Large intestine (tissue), 3 donors: Measurements from ENCODE around the gene HOXC10. TPM values are rescaled to one million over a fixed set of nuclear protein-coding genes. Genes with fewer than 3 reads are reported as not detected.

ENCODE experiments used
- DNase-seq, 2 donors: peaks; one replicate each; pipeline versions ENCODE4 v3.0.0 to v3.0.0-alpha.2; 2013
- H3K27ac ChIP-seq: one replicate; pipeline ENCODE4 v1.5.1; 2013; ENCODE audit warnings: low read length
- H3K27me3 ChIP-seq: 2 replicates; pipeline ENCODE4 v1.6.1; 2013; ENCODE audit warnings: low read length; ENCODE audit not compliant: control insufficient read depth, insufficient read depth
- H3K36me3 ChIP-seq: 2 replicates; pipeline ENCODE4 v1.6.1; 2013; ENCODE audit warnings: low read length; ENCODE audit not compliant: control insufficient read depth, insufficient read depth
- H3K4me1 ChIP-seq: one replicate; pipeline ENCODE4 v1.6.1; 2013; ENCODE audit warnings: low read length; ENCODE audit not compliant: control insufficient read depth, insufficient read depth
- H3K4me3 ChIP-seq: one replicate; pipeline ENCODE4 v1.5.1; 2013; ENCODE audit warnings: low read length
- H3K9me3 ChIP-seq: one replicate; pipeline ENCODE4 v1.6.1; 2013; ENCODE audit warnings: mild to moderate bottlenecking, low read depth, low read length, moderate library complexity; ENCODE audit not compliant: control insufficient read depth
- WGBS: methylation state at CpG from one replicate; pipeline ENCODE4 v1.1.5; 2013; ENCODE audit warnings: low lambda C conversion rate; ENCODE audit not compliant: insufficient coverage; 5-methylcytosine and 5-hydroxymethylcytosine counted together
- polyA plus RNA-seq: library from polyadenylated mRNA; unstranded; fragments of 120-200 nt; gene quantifications from one replicate; pipeline ENCODE4 v1.2.1, GENCODE V29; 2013

HOXC10 gene
- polyA plus RNA-seq, 1 donor: 0.19 TPM

DNA sequence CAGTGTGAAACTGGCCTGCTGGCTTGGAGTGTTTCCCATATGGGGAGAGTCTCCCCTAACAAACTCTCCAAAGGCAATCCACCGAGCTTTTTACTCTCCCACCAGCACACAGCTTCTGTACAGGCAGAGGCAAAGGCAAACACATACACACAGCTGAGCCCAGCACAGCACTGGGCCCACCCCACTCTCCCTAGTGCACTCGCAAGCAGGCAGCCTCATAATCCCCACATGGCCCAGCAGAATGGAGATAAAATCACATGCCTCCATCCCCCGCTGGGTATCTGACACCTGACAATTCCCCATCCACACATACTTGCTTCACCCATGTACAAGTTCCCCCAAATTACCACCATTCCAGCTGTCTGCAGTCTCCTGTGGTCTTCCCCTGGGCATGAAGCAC, 26.8 kb upstream of the HOXC10 start:
- peaks cover 19% of the 10 kb centered on the region for H3K9me3 ChIP-seq
- H3K27me3 ChIP-seq: peaks cover 99% of the 10 kb centered on the region
- peaks cover 2% of the 10 kb centered on the region for H3K4me1 ChIP-seq
- no peak for DNase-seq
- no peak overlapping the region for H3K4me3 ChIP-seq
- H3K36me3 ChIP-seq: no peaks in the 10 kb centered on the region
- no peak overlapping the region for H3K27ac ChIP-seq
- WGBS: no CpG with 5 or more reads among the region's 3 CpGs

DNA sequence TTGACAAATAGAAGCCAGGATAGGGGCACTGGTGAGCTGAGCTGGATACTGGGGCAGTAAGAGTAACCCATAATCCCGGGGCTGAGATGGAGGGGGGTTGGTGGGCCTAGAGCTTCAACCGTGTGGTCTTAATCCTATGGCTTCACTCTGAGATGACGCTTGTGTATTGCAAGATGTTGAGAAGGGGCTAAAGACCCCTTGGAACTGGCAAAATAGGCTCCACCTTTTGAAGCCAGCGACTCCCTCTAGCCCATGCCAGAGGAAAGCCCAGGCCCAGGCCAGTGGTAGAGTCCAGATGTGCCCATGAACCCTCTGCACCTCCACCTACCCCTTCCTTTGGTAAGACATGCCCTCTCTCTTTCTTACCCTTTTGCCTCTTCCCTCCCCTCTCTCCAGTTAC, 25.6 kb upstream of the HOXC10 start:
- Histone ChIP-seq H3K9me3 (peaks cover 23% of the 10 kb centered on the region), H3K4me1 (peaks cover 7% of the 10 kb centered on the region), H3K27ac (no peak overlapping the region), H3K36me3 (no peaks in the 10 kb centered on the region), H3K27me3 (peaks cover 99% of the 10 kb centered on the region), H3K4me3 (no peak overlapping the region)
- DNase-seq: no peak
- no CpG with 5 or more reads among the region's 4 CpGs for WGBS

DNA sequence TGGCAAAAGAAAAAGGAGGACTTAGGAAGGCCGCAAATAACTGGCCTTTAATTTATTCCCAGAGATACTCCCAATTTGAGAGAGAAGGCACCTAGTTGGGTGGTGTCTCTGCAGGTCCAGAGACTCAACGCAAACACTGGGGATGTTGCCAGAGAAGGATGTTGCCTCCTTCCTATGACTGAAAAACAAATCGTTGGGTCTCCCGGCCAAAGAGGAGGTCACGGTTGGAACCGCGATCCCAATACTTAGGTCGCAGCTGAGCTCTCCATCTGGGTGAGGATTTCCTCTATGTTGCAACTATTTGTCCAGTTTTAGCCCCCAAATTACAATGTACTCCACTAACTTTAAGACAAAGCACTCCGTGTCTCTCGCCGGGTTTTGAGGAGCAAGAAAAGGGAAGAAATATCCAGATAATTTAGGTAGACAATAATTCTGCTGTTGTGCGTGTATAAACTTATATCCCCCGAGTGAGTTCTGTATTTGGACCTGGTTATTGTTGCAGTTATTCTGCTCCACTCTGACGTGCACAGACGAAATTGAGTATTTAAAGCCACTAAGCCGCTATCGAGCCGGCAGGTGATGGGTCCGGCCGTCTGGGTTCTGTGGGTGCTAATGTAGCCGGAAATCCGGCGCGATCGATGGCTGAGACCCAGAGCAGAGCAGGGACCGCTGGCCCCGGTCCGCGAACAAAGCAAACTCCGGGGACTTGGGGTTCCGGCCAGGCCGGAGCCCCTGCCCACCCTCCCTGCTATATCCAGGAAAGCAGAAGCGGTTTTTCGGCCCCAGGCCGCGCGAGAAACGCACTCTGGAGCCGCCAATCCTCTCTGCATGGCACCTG, 24.5 kb upstream of the HOXC10 start:
- peaks cover 100% of the 10 kb centered on the region for H3K27me3 ChIP-seq
- WGBS: 67% methylated on average over 1 of the region's 39 CpGs
- no peak overlapping the region for H3K27ac ChIP-seq
- no peaks in the 10 kb centered on the region for H3K36me3 ChIP-seq
- no peak overlapping the region for H3K4me3 ChIP-seq
- peaks cover 16% of the 10 kb centered on the region for H3K9me3 ChIP-seq
- peaks cover 7% of the 10 kb centered on the region for H3K4me1 ChIP-seq
- no peak for DNase-seq

DNA sequence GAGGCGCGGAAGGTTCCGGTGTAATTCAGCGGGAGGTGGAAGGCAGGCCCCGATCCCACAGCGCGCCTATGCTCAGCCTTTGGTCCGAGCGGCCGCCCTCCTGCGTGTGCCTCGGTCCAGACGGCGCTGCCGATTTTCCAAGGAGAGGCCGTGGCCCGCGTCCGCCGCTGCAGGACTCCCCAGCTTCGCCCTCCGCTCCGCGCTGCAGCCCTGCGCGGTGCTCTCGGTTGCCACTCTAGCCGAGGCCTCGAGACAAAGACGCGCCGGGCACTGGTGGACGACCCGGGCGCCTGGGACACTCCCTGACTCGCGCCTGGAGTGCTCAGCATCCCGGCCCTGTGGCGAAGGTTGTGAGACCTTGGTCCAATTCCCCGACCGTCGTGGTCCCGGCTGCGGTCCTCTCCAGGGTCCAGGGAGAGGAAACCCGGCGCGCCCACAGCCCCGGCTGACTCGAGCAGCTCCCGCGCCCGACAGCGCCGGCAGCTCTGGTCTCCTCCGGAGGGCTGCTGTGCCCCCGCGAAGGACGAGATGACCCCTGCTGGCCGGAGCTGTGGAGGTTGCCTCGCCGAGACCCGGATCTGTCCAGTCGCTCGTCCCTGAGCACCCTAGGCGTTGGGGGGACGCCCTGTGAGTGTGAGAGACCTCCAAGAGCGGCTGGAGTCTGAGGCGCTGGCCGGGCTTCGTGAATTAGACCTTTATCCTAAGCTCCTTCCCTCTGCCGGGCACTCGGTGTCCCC, 23.8 kb upstream of the HOXC10 start:
- no peak for DNase-seq
- Histone ChIP-seq H3K36me3 (no peaks in the 10 kb centered on the region), H3K27me3 (peaks cover 100% of the 10 kb centered on the region), H3K4me1 (peaks cover 7% of the 10 kb centered on the region), H3K27ac (no peak overlapping the region), H3K9me3 (peaks cover 14% of the 10 kb centered on the region), H3K4me3 (no peak overlapping the region)
- no CpG with 5 or more reads among the region's 72 CpGs for WGBS

DNA sequence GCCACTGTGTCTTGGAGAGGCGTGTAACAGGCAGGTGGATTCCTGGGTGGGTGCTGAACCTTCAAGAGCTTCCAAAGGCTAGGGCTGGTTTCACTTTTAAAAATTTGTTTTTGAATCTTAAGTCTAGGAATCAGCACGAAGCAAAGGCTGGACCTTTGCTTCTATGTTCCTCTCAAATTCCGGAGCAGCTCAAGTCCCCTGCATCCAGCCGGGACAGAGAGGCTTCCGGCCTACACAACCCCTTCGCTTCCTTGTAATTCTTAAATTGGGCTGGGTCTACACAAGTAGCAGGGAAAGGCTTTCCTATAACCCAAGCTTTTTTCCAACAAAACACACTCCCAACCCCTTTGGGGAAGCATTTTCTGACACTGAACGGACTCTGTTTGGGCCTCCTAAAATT, 21.9 kb upstream of the HOXC10 start:
- Histone ChIP-seq H3K9me3 (peaks cover 18% of the 10 kb centered on the region), H3K4me1 (peaks cover 7% of the 10 kb centered on the region), H3K27me3 (peaks cover 100% of the 10 kb centered on the region), H3K4me3 (no peak overlapping the region), H3K27ac (no peak overlapping the region), H3K36me3 (no peaks in the 10 kb centered on the region)
- WGBS: no CpG with 5 or more reads among the region's 7 CpGs
- DNase-seq: no peak

DNA sequence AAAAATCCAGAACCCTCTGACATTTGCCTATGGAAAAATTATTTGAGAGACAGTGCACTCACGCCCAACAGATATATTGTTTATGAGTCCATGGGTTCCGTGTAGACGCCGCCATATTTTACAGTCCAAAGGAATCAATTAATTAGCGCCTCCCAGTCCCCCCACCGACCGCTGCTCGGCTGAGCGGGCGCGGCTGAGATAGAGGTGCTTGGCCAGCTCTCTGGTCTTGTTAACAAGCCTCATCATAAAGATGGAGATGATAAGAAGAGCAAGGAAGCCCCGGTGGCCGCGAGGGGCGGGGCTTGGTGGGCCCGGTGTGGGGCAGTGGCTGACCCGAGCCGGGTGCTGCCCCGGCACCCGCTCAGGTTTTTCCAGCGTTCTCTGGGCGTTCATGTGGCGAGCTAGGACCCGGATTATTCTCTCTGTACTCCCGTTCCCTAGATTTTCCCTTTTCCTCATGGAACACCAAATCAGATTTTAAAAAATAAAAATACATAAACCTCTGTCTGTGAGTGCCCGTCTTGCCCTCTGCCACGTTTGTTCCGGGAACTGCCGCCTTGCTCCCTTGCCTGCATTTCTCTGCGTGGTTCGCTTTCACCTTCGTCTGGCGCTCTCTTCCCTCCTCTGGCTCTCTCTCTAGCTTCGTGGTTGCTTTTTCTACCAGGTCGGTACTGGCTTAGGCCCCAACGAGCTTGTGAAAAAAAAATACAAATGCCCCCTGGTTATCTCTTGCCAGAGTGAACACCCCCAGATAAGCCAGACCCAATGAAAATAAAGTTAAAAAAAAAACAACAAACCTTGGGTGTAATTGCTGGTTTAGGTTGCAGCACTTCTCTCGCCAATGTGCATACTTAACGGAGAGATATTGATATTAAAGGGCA, 21.3 kb upstream of the HOXC10 start:
- peaks cover 7% of the 10 kb centered on the region for H3K4me1 ChIP-seq
- no peak for DNase-seq
- H3K9me3 ChIP-seq: peaks cover 18% of the 10 kb centered on the region
- no peaks in the 10 kb centered on the region for H3K36me3 ChIP-seq
- WGBS: 20% methylated on average over 1 of the region's 38 CpGs
- no peak overlapping the region for H3K27ac ChIP-seq
- H3K27me3 ChIP-seq: peaks cover 100% of the 10 kb centered on the region
- no peak overlapping the region for H3K4me3 ChIP-seq

DNA sequence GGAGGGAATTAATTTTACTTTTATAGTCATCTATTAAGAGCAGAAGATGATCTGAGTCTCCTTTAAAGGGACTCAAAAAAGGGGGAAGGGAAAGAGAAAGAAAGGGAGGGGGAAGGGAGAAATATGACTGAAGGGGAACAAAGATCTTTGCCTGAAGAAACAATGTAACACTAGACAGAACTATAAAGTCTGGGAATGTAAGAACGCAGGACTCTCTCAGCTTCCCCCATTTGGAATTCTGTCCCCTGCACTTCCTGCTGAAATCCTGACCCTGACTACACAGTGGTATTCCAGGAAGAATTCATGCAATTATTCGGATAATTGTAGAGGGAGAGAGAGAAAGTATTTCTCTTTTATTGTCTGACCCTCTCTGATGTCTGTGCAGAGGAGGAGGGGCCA, 20.6 kb upstream of the HOXC10 start:
- H3K9me3 ChIP-seq: peaks cover 18% of the 10 kb centered on the region
- H3K4me1 ChIP-seq: peaks cover 7% of the 10 kb centered on the region
- no peak overlapping the region for H3K4me3 ChIP-seq
- H3K36me3 ChIP-seq: no peaks in the 10 kb centered on the region
- DNase-seq: no peak
- H3K27me3 ChIP-seq: peaks cover 100% of the 10 kb centered on the region
- WGBS: no CpG with 5 or more reads among the region's 2 CpGs
- H3K27ac ChIP-seq: no peak overlapping the region

DNA sequence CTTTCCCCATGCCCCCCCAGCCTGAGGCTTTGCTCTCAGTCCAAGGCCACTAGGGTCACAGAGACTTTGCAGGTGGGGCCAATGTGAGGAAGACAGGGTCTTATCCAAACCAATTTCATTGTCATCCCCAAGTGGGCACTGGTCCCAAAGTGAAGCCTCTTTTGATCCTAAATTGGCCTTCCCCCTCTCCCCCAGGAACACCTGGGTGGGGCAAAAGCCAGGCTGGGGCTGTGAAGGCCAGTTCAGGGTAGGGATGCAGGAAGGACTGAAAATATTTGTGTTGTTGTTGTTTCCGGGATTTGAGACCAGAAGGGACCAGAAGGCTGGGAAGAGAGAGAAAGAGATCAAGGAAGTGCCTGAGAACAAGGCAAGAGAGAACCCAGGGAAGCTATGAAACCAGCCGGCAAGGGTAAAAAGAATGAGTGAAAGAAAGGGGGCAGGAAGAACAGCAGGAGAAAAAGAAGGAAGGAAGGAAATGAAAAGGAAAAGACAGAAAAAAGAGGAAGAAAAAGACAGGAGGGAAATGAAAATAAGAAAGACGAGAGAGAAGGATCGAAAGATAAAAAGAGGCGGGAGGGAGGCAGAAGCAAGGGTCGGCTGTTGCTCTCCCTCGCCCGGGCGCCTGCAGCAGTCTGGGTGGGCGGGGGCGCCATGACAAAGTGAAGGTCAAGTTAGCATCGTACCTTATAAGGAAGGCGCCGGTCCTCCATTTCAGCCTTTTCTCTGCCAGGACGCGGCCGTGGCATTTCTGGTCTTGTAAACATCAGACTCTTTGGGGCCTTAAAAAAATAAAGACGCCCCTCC, 19.5 kb upstream of the HOXC10 start:
- Histone ChIP-seq H3K4me1 (peaks cover 7% of the 10 kb centered on the region), H3K36me3 (no peaks in the 10 kb centered on the region), H3K27me3 (peaks cover 100% of the 10 kb centered on the region), H3K4me3 (no peak overlapping the region), H3K27ac (no peak overlapping the region), H3K9me3 (peaks cover 18% of the 10 kb centered on the region)
- 2% methylated on average over 4 of the region's 18 CpGs for WGBS
- DNase-seq: no peak

DNA sequence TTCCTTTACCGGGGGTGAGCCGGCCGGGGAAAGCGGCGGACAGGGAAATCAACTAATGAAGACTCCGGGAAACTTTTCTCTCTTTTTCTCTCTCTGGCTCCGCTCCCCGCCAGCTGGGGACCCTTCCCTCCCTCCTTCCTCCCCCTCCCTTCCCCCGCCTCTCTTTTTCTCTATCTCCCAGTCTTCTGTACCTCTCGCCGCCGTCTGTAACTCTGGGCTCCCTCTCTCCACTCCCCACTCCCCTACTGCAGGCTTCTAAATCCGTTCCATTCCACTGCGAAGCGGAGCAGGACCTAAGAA, 18.9 kb upstream of the HOXC10 start:
- no CpG with 5 or more reads among the region's 15 CpGs for WGBS
- Histone ChIP-seq H3K36me3 (no peaks in the 10 kb centered on the region), H3K4me3 (no peak overlapping the region), H3K27me3 (peaks cover 100% of the 10 kb centered on the region), H3K4me1 (peaks cover 7% of the 10 kb centered on the region), H3K27ac (no peak overlapping the region), H3K9me3 (peaks cover 14% of the 10 kb centered on the region)
- DNase-seq: no peak
